Middle frontal gyrus (tissue), 1 donor: ENCODE results near the gene ASAP2.

Experiments
- DNase-seq: peaks from one replicate; pipeline ENCODE4 v3.0.0-alpha.2; 2015; ENCODE audit warnings: low spot score; ENCODE audit errors: extremely low spot score

The ASAP2 gene

DNA sequence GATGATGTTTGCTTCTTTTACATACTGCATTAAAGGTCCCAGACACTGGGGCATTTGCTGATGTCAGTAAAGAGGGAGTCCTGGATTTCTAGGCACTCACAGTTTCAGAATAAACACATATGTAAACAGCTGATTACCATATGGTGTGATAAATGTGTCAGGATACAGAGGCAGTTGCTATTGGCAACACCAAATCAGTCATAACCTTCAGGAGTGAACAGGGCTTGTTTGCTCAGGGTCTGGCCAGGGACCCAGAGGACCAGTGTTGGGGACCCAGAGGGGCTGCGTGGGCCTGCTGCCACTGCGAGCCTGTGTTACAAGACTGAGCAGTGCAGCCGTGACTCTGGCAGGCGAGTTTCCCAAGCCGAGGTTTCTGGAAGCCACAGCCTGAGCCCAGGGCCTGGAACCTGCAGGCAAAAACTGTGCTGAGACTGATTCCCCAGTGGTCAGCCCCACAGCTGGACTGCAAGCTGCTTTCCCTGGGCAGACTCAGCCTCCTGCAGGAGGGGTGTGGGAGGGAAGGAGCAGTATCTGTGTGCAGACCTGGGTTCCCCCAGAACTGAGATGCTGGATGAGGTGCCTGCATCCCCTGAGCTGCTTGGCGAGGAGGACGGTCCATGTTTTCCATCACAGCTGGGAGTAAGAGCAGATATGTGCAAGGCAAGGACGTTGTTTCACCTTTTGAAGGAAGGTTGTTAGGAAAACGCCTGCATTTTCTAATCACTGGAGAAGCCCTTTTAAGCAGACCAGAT, 23.6 kb downstream of the ASAP2 start:
- no peak for DNase-seq

DNA sequence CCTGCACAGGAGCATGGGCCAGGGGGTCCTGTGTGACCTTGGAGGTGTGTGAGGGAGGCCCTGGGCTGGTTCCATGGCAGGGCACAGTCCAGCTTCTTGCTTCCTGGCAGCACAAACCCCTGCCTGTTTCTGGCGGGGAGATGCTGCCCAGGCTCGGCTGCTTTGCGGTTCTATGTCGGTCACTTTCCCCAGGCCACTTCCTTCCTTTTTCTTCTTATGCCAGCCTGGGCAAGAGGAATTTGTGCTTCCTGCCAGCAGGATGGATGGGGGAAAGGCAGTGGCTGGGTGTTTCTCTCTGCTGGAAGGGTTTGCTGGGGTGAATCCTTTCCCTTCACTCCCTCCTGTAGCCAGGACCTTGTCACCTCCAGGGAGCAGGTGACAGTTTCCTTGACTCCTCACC, 24.3 kb downstream of the ASAP2 start:
- DNase-seq: no peak

DNA sequence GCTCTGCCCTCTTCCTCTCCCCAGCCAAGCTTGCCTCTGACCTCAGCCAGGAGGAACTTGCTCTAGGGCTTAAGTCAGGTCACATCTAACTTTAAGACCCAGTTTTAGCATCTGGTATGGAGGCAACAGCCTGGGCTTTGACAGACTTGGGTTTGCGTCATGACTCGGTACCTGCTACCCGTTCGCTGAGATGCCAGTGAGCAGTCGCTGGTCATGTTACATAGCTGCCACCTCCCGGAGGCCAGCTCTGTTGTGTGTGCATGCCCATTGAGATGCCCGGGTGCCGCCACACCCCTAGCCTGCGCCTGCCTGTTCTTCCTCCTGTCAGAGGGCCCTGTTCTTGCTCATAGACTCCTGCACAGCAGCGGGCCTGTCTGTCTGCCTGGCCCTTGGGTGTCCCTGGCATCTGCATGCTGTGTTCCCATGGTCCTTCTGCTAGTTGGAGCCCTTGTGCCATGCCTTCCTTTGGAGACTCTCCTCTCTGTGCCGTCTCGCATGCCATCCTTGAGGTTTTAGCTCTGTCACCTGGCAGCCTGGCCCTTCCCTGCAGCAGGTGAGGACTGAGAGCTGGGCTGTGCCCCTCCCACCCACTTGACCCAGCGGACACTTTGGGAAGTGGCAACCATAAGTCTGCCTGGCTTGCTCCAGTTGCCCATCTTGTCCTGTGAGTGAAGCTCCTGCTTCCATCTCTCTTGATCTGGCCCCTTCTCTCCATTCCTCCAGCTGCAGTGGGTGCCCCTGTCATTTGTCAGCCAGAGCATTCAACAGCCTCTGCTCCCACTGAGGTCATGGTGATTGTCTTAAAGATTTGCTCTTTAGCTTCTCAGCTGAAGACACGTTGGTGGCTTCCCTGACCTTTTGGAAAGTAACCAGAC, 24.9 kb downstream of the ASAP2 start:
- DNase-seq: no peak

DNA sequence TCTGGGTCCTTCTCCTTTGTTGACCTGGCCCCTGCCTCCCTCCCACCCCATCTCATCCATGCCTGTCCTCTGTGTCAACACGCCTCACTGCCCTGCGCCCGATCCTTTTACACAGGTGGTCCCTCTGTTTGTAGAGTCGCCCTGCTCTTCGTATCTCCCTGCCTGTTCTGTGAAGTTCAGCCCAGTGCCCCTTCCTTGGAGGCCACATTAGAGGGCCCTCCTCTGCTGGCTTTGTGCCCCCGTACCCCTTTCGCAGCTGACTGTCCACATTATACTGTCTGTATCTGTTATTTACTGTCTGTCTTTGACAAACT, 25.5 kb downstream of the ASAP2 start:
- no peak for DNase-seq

DNA sequence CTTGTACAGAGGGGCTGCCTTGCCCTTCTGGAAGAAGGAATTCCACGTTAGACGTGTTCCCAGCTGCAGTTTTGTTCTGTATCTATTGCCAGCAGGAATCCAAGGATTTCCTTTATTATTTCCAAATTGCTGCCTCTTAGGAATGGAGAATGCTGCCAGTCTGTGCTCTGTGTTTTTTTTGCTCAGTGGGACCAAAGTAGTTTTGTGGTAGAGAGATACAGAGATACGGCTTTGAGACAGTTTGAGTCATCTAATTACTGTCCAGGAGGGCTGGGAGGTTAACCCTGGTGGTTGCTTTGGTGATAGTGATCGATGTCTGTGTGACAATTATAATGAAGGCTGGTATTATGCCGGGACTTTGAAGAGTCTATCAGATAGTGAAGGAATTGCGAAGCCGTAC, 26.3 kb downstream of the ASAP2 start:
- no peak for DNase-seq

DNA sequence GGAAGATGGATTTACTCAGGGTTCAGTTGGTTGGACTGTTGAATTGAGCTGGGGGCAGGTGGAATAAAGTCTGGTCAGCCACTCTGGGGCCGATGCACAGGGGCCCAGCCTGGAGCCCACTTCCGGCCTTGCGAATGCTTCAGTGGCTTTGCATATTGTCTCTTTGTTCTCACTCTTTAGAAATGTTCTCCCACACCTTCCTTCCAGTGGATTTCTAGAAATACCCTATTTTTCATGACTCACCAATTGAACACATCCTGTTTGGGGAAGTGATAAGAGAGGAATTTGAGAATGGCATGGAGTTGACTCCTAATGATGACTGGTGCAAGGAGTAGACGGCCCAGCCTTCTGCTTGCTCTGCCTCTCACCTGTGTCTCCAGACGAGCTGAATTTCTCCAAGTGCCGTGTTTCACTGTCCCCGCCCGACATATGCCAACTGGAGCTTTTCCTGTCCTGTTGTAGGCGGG, 28.1 kb downstream of the ASAP2 start:
- no peak for DNase-seq

DNA sequence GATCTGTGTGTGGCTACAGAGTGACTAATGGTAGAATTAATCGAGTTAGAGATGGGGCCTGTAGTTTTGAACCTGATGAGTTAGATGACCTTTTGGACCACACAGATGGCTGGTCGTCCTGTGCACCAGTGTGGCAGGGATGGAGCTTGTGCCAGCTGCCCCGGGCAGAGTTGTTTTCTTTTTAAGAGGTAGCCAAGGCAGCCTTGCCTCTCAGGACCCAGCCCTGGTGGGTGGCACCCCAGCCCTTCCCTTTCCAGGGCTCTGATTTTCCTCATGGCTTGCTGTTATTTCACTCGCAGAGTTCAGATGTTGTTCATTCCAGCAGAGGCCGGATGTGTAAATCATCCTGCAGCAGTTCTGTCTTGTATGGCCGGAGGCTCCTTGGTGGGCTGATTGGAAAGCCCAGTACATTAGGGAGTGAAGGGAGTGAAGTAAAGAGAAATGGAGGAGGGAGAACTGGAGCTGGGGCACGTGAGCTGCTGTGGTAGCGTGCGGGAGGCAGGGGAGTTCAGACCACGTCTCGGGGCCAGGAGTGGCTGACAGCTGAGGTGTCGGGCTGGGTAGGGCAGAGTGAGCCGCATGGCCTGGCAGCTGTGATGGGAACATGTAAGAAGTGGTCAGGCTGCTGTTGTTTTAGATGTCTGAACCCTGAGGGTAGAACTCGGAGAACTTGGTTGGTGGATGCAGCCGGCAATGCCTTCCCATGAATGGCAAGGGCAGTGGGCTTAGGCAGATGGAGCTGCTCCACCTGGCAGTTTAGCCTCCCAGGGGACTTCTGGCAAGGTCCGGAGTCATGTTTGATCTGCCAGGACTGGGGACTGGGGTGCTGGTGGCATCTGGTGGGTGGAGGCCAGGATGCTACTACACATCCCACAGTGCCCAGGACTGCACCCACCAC, 28.8 kb downstream of the ASAP2 start:
- DNase-seq: no peak

DNA sequence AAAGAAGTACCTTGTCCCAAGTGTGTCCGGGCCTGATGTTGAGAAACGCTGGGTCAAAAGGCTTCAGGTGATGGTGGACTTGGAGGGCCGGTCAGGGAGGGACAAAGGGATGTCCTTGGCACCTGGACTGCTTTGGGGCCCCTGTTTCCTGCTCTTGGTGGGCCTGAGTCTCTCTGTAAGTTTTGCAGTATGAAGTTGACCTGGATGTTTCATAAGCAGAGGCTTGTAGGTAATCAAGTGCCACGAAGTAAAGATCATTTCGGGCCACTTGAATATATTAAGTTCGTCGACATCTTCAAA, 29.4 kb downstream of the ASAP2 start:
- DNase-seq: no peak

DNA sequence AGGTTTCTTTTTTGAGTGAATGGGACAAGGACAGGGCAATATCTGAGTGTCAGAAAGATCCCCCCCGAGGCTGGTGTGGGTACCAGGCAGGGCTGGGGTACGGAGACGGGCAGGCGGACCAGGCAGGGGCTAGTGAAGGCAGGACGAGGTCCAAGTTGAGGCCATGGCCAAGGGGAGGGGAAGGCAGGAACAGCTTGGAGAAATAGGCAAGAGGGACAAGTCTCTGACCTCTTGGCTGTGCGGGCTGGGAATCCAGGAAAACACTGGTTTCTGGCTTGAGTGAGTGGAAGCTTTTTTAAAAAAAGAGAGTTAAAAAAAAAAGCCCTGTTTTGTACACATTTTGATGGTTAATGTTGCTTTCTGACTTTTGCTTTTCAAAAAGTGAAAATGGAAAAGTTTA, 30.3 kb downstream of the ASAP2 start:
- DNase-seq: no peak

DNA sequence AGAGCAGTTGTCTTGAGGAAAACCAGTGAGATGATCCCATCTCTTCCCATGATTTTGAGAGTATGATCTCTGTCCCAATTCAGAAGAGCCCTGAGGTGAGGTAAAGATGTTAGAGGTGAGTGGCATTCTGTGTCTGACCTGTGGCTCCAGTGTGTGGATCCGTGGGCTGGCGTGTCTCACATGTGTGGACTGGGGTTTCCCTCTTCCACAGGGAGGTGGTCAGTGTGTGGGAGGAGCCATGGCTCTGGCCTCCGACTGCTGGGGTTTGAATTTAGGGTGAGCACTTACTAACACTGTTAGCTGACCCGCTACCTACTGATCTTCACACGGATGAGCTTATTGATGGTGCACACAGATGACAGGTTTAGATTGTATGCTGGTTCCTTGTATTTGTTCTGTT, 31.2 kb downstream of the ASAP2 start:
- no peak for DNase-seq

DNA sequence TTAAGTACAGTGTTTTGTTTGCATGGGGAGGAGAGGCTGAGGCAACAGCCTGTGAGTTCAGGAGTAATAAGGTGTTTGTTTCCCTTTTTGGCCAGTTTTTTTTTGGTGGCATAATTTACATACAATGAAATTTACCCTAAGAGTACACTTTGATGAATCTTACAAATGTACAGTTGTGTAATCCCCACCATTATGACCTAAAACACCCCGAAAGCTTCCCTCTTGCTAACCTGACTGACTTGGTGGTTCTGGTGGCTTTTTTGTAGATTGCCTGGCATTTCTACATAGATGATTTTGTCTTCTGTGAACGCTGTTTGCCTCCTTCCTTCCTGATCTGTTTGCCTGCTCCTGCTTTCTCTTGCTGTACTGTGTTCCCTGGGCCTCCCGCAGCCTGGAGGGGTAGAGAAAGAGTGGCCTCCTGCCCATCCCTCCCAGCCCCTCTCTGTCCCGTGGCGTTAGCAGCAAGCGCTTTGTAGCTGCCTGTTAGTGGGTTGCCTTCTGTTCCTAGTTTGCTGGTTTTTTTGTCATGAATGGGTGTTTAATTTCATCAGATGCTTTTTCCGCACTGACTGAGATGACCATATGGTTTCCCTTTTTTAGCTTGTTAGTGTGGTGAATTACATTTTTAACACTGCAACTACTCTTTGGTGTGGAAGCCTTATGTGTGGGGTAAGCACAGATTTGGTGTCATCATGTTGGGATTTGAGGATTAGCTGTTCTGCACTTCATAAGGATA, 32.1 kb downstream of the ASAP2 start:
- peak; percentile 50 for DNase-seq

DNA sequence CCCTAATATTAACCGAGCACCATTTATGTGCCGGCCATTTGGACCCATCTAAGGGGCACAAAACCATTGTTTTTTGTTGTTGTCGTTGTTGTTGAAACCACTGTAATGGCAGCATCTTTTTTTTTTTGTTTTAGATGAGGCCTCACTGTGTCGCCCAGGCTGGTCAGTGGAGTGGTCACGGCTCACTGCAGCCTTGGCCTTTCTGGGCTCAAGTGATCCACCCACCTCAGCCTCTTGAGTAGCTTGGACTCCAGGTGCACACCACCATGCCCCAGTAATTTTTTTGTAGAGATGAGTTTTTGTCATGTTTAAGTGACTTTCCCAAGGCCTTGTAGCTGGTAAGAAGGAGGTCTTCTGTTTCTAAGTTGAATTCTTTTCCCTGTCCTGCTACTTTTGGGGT, 33.0 kb downstream of the ASAP2 start:
- DNase-seq: no peak

DNA sequence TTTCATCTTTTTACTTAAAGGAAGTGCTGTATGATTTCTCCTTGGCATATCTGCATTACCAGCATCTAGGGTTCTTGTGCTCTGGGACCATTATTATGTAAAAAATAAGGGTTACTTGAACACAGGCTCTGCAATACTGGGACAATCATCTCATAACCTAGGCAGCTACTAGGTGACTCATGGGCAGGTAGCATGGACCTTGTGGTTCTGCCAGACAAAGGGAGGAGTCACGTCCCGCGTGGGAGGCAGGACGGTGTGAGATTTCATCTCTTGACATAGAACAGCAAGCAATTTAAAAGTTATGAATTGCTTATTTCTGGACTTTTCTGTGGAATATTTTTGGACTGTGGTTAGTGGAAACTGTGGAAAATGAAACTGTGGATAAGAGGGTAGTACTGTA, 34.1 kb downstream of the ASAP2 start:
- DNase-seq: no peak

DNA sequence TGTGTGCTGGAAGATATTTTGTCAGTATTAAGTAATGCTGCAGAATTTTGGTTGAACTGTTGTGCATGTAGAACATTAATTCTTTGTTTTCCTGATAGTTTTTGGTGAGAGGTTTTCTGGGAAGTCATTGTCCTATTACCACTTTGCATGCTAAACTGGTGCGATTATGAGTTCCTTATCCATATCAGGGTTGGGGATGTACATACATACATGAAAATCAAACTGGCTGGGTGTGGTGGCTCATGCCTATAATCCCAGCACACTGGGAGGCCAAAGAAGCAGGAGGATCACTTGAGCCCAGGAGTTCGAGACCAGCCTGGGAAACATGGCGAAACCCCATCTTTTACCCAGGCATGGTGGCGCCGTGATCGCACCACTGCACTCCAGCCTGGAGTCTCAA, 34.6 kb downstream of the ASAP2 start:
- no peak for DNase-seq

DNA sequence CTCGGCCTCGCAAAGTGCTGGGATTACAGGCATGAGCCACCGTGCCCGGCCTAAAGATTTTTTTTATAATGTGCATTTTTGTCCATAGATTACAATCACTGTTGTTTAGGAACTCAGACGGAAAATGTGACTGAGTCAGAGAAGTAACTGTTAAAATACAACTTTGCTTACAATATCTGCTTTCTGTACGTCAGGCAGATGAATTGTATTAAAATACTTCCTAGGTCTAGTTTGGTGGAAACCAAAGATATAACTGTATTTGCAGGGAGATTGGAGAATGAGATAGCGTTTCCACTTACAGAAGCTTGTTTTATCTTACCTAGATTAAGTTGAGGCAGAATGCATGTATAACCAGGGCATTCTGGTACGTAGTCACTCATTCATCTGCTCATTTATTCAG, 36.7 kb downstream of the ASAP2 start:
- no peak for DNase-seq

DNA sequence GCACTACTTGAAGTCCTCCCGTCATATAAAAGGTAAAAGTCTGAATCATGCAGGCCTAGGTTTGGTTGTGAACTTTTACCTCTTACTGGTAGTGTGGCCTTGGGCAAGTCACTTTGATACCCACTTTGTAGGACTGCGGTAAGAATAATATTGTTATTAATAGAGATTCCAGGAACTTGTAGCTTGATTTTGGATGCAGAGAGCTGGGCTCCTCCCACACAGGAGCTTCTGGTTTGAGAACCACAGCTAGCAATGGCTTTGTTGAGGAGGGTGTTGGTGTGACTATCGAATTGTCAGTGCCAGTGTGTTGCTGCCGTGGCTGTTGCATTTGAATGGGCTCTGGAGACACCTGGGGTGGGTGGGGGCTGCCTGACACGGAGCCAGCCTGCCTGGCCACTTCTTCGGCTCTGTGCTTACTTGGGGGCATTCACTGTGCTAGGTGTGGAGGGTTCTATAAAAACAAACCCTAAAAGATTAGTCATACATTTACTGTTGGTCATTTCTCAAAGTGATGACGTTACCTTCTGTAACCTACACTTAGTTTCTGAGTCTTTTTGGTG, 38.5 kb downstream of the ASAP2 start:
- DNase-seq: no peak

DNA sequence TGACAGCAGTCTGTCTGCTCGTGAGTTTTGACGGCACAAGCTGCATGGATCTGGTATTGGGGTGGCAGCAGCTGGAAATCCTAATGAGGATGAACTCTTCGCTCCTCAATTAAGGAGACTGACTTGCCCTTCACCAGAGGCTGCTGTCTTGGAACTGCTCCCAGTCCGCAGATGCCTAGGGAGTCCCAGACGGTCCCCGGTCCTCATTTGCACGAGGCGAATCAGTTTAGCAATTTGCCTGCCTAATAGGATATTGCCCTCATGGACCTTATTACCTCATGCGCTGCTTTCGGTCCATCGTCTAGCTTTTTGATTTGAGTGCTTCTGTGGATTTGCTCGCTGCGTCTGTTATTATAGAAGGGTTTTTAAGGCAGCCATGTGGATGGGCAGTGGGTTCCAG, 40.6 kb downstream of the ASAP2 start:
- DNase-seq: no peak

DNA sequence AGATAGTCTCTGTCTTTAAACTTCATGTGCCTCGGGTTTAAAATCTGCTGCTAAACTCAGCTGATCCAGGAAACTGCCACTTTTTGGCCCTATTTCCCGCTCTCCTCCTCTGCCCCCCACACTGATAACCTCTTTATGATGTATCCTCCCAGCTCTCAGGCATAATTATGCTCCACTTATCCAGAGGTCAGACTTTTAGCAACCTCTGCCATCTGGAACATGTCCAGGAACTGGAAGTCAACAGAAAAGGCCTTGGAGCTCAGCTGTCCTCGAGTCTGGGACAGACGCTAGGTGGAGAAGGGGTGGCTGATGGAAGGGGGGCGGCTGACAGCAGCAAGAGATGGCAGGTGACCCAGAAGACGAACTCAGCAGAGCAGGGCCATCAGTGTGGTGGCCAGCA, 41.2 kb downstream of the ASAP2 start:
- DNase-seq: no peak

DNA sequence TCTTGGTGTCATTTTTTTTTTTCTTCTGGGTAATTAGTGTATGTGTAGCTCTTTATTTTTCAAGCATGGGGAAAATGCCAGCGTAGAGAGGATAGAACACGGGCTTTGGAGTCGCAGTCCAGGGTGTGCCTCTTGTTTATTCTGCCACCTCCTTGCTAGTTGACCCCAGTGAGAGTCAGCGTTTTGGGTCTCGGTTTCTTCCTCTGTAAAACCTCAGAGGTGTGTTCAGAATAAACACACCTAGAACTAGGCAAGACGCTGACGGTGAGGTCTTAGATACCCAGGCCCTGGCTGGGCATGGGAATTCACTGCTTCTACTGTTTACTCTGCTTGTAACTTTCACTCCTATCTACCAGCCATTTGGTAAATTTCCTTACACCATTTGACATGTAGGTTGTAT, 41.8 kb downstream of the ASAP2 start:
- no peak for DNase-seq

DNA sequence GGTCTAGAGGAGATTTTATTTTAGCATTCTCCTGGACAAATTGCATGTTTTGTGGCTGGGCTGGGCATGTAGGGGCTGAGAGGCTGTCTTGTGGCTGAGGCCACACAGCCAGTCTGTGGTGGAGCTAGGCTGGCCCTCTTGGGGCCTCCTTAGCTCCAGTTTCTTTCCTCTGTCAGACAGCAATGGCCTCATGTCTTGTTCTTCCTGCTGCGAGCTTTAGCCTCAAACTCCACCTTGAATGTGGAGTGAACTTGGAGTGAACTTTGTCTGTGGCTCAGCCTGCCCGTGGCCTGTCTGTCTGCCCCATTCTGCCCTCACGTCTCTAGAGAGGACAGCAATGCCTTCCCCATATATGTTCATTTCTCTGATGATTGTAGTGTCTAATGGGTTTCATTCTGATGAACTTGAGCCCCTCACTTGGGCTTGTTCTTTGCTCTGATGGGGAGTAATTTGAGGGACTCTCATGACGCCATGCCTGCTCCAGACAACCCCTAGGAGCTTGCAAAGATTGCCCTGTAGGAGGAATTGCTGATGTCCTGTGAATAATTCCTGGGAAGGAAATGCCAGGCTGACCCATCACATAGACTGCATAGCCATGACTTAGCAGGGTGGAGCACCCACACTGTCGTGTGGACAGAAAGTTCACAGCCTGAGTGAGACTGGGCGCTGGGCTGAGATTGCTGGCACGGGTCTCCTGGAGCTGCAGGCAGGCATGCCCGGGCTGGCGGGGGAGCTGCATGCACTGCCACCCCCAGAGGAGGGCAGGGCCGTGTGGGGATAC, 42.6 kb downstream of the ASAP2 start:
- no peak for DNase-seq
